Lower leg skin (tissue), 4 donors: Measurements from ENCODE around the gene SAE1. TPM values are rescaled to one million over a fixed set of nuclear protein-coding genes. Genes with fewer than 3 reads are reported as not detected.
A peak's percentile ranks its signal among the peaks of the same experiment; 100 is the strongest.

Source experiments
- DNase-seq, 2 donors: peaks; one replicate each; pipeline ENCODE4 v3.0.0-alpha.2; 2019; ENCODE audit warnings: low spot score in 2 of 2
- H3K4me3 ChIP-seq: fragments of 200-600 bp; sonication (generic); 2 replicates; pipeline ENCODE4 v1.5.1; 2017; ENCODE audit warnings: mild to moderate bottlenecking, low read depth; ENCODE audit not compliant: poor library complexity, severe bottlenecking
- POLR2A ChIP-seq, 2 donors: fragments of 450-650 bp; IDR thresholded peaks; one replicate each; pipeline ENCODE4 v1.6.1; 2016 to 2017; ENCODE audit warnings: antibody characterized with exemption in 2 of 2, mild to moderate bottlenecking in 1 of 2, moderate library complexity in 1 of 2
- WGBS, 2 donors: methylation state at CpG; one replicate each; pipeline ENCODE4 v1.1.5; 2018; 5-methylcytosine and 5-hydroxymethylcytosine counted together
- intact Hi-C: fragments of 100-400 bp; cut with DNase I; formaldehyde crosslinking; loops from one replicate; pipeline ENCODE4 v1.15.0; 2023; ENCODE audit warnings: low total_unique reads
- total RNA-seq, 4 donors: library from RNA; depleted of rRNA; stranded (reverse); fragments of >200 nt; gene quantifications; one replicate each; pipeline ENCODE4 v1.1.0, GENCODE V29; 2016
- TF ChIP-seq, protein P1 (sequence below), 3 donors: fragments of 450-650 bp; IDR thresholded peaks; one replicate each; pipeline ENCODE4 v1.5.1; 2016; ENCODE audit warnings: antibody characterized with exemption in 3 of 3, mild to moderate bottlenecking in 3 of 3, moderate library complexity in 2 of 3

SAE1 gene
- total RNA-seq, 4 donors from 2014 or later: 38.8 to 56.1 (median 44.2) TPM

GRCh38 chr19:47209319-47210179 is 78.9 kb downstream of the SAE1 start:
- H3K4me3 ChIP-seq: no peak overlapping the region
- intact Hi-C loops: loop anchor here (2.0 kb wide), 1 partner anchor 35 kb away; no protein-coding TSS in a partner anchor
- no peak for DNase-seq
- TF ChIP-seq, protein P1, sequence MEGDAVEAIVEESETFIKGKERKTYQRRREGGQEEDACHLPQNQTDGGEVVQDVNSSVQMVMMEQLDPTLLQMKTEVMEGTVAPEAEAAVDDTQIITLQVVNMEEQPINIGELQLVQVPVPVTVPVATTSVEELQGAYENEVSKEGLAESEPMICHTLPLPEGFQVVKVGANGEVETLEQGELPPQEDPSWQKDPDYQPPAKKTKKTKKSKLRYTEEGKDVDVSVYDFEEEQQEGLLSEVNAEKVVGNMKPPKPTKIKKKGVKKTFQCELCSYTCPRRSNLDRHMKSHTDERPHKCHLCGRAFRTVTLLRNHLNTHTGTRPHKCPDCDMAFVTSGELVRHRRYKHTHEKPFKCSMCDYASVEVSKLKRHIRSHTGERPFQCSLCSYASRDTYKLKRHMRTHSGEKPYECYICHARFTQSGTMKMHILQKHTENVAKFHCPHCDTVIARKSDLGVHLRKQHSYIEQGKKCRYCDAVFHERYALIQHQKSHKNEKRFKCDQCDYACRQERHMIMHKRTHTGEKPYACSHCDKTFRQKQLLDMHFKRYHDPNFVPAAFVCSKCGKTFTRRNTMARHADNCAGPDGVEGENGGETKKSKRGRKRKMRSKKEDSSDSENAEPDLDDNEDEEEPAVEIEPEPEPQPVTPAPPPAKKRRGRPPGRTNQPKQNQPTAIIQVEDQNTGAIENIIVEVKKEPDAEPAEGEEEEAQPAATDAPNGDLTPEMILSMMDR (IDR thresholded peaks at IDR 0.05): no peak
- TF ChIP-seq POLR2A (IDR thresholded peaks at IDR 0.05): no peak
- 74 to 75% methylated on average over 13 of the region's 13 CpGs for WGBS, 2 donors

DNA sequence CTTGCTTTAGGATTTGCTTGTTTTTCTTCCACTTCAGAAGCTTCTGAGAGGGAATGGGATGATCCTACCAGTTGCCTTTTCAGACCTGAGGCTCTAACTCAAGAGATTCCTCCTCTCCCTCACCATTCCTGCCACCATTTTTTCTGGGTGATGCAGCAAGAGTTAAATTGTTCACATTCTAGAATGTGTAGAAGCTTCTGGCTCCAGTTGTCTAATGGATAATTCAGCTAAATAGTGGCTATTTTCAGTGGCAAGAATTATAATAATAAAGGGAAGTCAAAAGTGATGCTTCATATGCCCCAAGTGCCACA is 79.5 kb downstream of the SAE1 start:
- DNase-seq: no peak
- H3K4me3 ChIP-seq: no peak overlapping the region
- intact Hi-C loops: loop anchor here (2.0 kb wide), 1 partner anchor 35 kb away; no protein-coding TSS in a partner anchor
- TF ChIP-seq, protein P1 (IDR thresholded peaks at IDR 0.05): no peak
- TF ChIP-seq POLR2A (IDR thresholded peaks at IDR 0.05): no peak

- peak; percentile 91 to 97 for DNase-seq
- WGBS, 2 donors: 32 to 34% methylated on average over 19 of the region's 19 CpGs
Observed at GRCh38 chr19:47210689-47211316, 80.2 kb downstream of the SAE1 start.

GRCh38 chr19:47215581-47215980 is 84.9 kb downstream of the SAE1 start:
- intact Hi-C loops: no loop called here
- no peak overlapping the region for H3K4me3 ChIP-seq
- TF ChIP-seq, protein P1 (IDR thresholded peaks at IDR 0.05): no peak
- TF ChIP-seq POLR2A (IDR thresholded peaks at IDR 0.05): no peak
- 92 to 94% methylated on average over 5 of the region's 5 CpGs for WGBS, 2 donors
- DNase-seq: no peak

More at GRCh38 chr19:47210689-47211316, 80.2 kb downstream of the SAE1 start:
- intact Hi-C loops: loop anchor here (2.0 kb wide), 1 partner anchor 34 kb away; no protein-coding TSS in a partner anchor
- no peak overlapping the region for H3K4me3 ChIP-seq
- TF ChIP-seq POLR2A (IDR thresholded peaks at IDR 0.05): no peak
- TF ChIP-seq, protein P1 (IDR thresholded peaks at IDR 0.05): peak in 2 of 3 donors; percentile 46 to 76

- DNase-seq: no peak
- no peak for TF ChIP-seq POLR2A (IDR thresholded peaks at IDR 0.05)
- TF ChIP-seq, protein P1 (IDR thresholded peaks at IDR 0.05): no peak
- WGBS, 2 donors: 79 to 83% methylated on average over 16 to 21 of the region's 33 CpGs
- H3K4me3 ChIP-seq: no peak overlapping the region
- intact Hi-C loops: no loop called here
Observed at GRCh38 chr19:47221080-47221841, 90.6 kb downstream of the SAE1 start.
